Transverse colon (tissue), 4 donors: ENCODE results near the gene PLA2G4E.

Source experiments
- CTCF ChIP-seq, 5 experiments: fragments of 200-600 bp in 3 of 5; fragments of 450-650 bp in 2 of 5; sonication (generic) in 3 of 5; IDR thresholded peaks; 1 replicate in 2 of 5; 2 replicates in 3 of 5; pipeline ENCODE4 v1.5.1; 2016 to 2017; ENCODE audit warnings: antibody characterized with exemption in 5 of 5, inconsistent platforms in 3 of 5, mild to moderate bottlenecking in 2 of 5, moderate library complexity in 1 of 5
- POLR2A ChIP-seq: fragments of 450-650 bp; IDR thresholded peaks from one replicate; pipeline ENCODE4 v1.6.1; 2016; ENCODE audit warnings: antibody characterized with exemption, mild to moderate bottlenecking, moderate library complexity
- POLR2AphosphoS5 ChIP-seq, 3 donors: sonication (generic); formaldehyde crosslinking; IDR thresholded peaks; one replicate each; pipeline ENCODE4 v1.6.1; 2016; ENCODE audit warnings: antibody characterized with exemption in 3 of 3

GRCh38 chr15:42042602-42043400, 22.0 kb upstream of the PLA2G4E start:
- TF ChIP-seq CTCF (IDR thresholded peaks at IDR 0.05) (no peak), POLR2AphosphoS5 (IDR thresholded peaks at IDR 0.05) (no peak), POLR2A (no peak)
